GM21528 (cell line): ENCODE measurements around the gene HINT2.

Source experiments
- ATAC-seq: cut with Tn5 transposase; IDR thresholded peaks from one replicate; pipeline ENCODE4 v1.9.1; 2021; ENCODE audit warnings: mild to moderate bottlenecking, moderate library complexity; ENCODE audit not compliant: unreplicated experiment, low FRiP score

Gene HINT2

GRCh38 chr9:35841645-35841900 is 26.7 kb upstream of the HINT2 start:
- no peak for ATAC-seq

- no peak for ATAC-seq
Measured at GRCh38 chr9:35840881-35841644, 26.2 kb upstream of the HINT2 start.

GRCh38 chr9:35839926-35840325 is 25.1 kb upstream of the HINT2 start:
- ATAC-seq = no peak

- no peak for ATAC-seq
Measured at GRCh38 chr9:35836595-35836994, 21.8 kb upstream of the HINT2 start.

- ATAC-seq = no peak
Measured at GRCh38 chr9:35835766-35836165, 20.9 kb upstream of the HINT2 start.

GRCh38 chr9:35835216-35835632 is 20.4 kb upstream of the HINT2 start:
- no peak for ATAC-seq

GRCh38 chr9:35834260-35835215 is 19.7 kb upstream of the HINT2 start:
- ATAC-seq = no peak

- no peak for ATAC-seq
Measured at GRCh38 chr9:35832814-35833213, 18.0 kb upstream of the HINT2 start.

GRCh38 chr9:35831040-35831439 is 16.2 kb upstream of the HINT2 start:
- no peak for ATAC-seq

- ATAC-seq = no peak
Measured at GRCh38 chr9:35829764-35830096, 14.9 kb upstream of the HINT2 start.

GRCh38 chr9:35829084-35829763 is 14.4 kb upstream of the HINT2 start, which contains the start of gene TMEM8B:
Gene TMEM8B (plus strand): TSS chr9:35829228. CDS start chr9:35829448, 220 bp downstream.
- ATAC-seq = peak; percentile 70

- peak; percentile 7 for ATAC-seq
Measured at GRCh38 chr9:35828716-35829083, 13.9 kb upstream of the HINT2 start, which contains the start of gene FAM221B. Gene FAM221B (minus strand): TSS chr9:35828732. CDS start chr9:35826161, 2,571 bp downstream.

- ATAC-seq = no peak
Measured at GRCh38 chr9:35827486-35827885, 12.6 kb upstream of the HINT2 start.

GRCh38 chr9:35826071-35826701 is 11.3 kb upstream of the HINT2 start:
- no peak for ATAC-seq

GRCh38 chr9:35822926-35823325 is 8.1 kb upstream of the HINT2 start:
- ATAC-seq = no peak

GRCh38 chr9:35820076-35820475 is 5.2 kb upstream of the HINT2 start:
- no peak for ATAC-seq

- ATAC-seq = no peak
Measured at GRCh38 chr9:35818341-35818740, 3.5 kb upstream of the HINT2 start.

GRCh38 chr9:35816708-35817107 is 1.9 kb upstream of the HINT2 start:
- no peak for ATAC-seq

- peak; percentile 26 for ATAC-seq
Measured at GRCh38 chr9:35814106-35814840, 569 bp downstream of the HINT2 start.
